Keratinocyte (primary cell): ENCODE data around the gene BCL2. TPM values are rescaled to one million over a fixed set of nuclear protein-coding genes. Genes with fewer than 3 reads are reported as not detected.

Source experiments
- DNase-seq: peaks from one replicate; pipeline ENCODE4 v3.0.0-alpha.2; 2011; ENCODE audit warnings: low read depth, missing footprints, low spot score
- FAIRE-seq: peaks from 2 replicates; lab custom pipeline; 2011; peaks lifted over from hg19 to GRCh38; lab: Jason Lieb, UNC
- H2AFZ ChIP-seq: 2 replicates; pipeline ENCODE4 v1.6.0; 2012; ENCODE audit warnings: low read length, control low read depth, inconsistent platforms; ENCODE audit not compliant: control insufficient read depth
- H3K27ac ChIP-seq: 2 replicates; pipeline ENCODE4 v1.5.1; 2011; ENCODE audit warnings: low read length; ENCODE audit not compliant: control insufficient read depth, insufficient read depth
- H3K27me3 ChIP-seq: 3 replicates; pipeline ENCODE4 v1.6.0; 2011; ENCODE audit warnings: low read length; ENCODE audit not compliant: control insufficient read depth, insufficient read depth; ENCODE audit errors: extremely low read depth
- H3K36me3 ChIP-seq, 2 experiments: 2 replicates in 1 of 2; 3 replicates in 1 of 2; pipeline ENCODE4 v1.5.1; 2011; ENCODE audit warnings: low read length in 2 of 2, mild to moderate bottlenecking in 1 of 2; ENCODE audit not compliant: control insufficient read depth in 2 of 2, insufficient read depth in 2 of 2; ENCODE audit errors: extremely low read depth in 1 of 2
- H3K4me1 ChIP-seq: 3 replicates; pipeline ENCODE4 v1.5.1; 2011; ENCODE audit warnings: low read length; ENCODE audit not compliant: control insufficient read depth, insufficient read depth; ENCODE audit errors: extremely low read depth
- H3K4me2 ChIP-seq: 3 replicates; pipeline ENCODE4 v1.6.0; 2011; ENCODE audit warnings: low read depth, low read length; ENCODE audit not compliant: control insufficient read depth, insufficient read depth; ENCODE audit errors: extremely low read depth
- H3K4me3 ChIP-seq, 3 experiments: fragments of 200-600 bp in 1 of 3; sonication (generic) in 1 of 3; 2 replicates in 2 of 3; 3 replicates in 1 of 3; pipeline ENCODE4 v1.5.1; 2011 to 2016; ENCODE audit warnings: low read length in 3 of 3, mild to moderate bottlenecking in 3 of 3, control low read depth in 2 of 3, inconsistent platforms in 1 of 3, low read depth in 1 of 3, mixed read lengths in 1 of 3, mixed run types in 1 of 3, moderate library complexity in 1 of 3; ENCODE audit not compliant: control insufficient read depth in 2 of 3, insufficient read depth in 2 of 3; ENCODE audit errors: extremely low read depth in 1 of 3
- H3K79me2 ChIP-seq: 2 replicates; pipeline ENCODE4 v1.6.0; 2012; ENCODE audit warnings: low read length; ENCODE audit not compliant: control insufficient read depth, insufficient read depth
- H3K9ac ChIP-seq: 3 replicates; pipeline ENCODE4 v1.6.0; 2011; ENCODE audit warnings: low read length; ENCODE audit not compliant: control insufficient read depth, insufficient read depth; ENCODE audit errors: extremely low read depth
- H3K9me1 ChIP-seq: 3 replicates; pipeline ENCODE4 v1.6.0; 2011; ENCODE audit warnings: low read length; ENCODE audit not compliant: control insufficient read depth, insufficient read depth; ENCODE audit errors: extremely low read depth
- H3K9me3 ChIP-seq: 2 replicates; pipeline ENCODE4 v1.5.1; 2012; ENCODE audit warnings: low read depth, low read length; ENCODE audit not compliant: control insufficient read depth
- H4K20me1 ChIP-seq: 3 replicates; pipeline ENCODE4 v1.6.0; 2011; ENCODE audit warnings: low read length; ENCODE audit not compliant: control insufficient read depth, insufficient read depth; ENCODE audit errors: extremely low read depth
- CTCF ChIP-seq, 3 experiments: IDR thresholded peaks in 1 of 3; conservative IDR thresholded peaks in 1 of 3; optimal IDR thresholded peaks in 1 of 3; 2 replicates in 2 of 3; 3 replicates in 1 of 3; pipeline versions ENCODE3 to v1.5.1; 2011; ENCODE audit warnings: low read length in 3 of 3, mild to moderate bottlenecking in 3 of 3, moderate library complexity in 2 of 3, control low read depth in 1 of 3, inconsistent platforms in 1 of 3; ENCODE audit not compliant: insufficient read depth in 2 of 3; ENCODE audit errors: extremely low read depth in 1 of 3
- EZH2 ChIP-seq: IDR thresholded peaks from one replicate; pipeline ENCODE4 v1.6.1; 2012; ENCODE audit warnings: inconsistent platforms, mild to moderate bottlenecking, low read length, moderate library complexity
- dilution Hi-C: fragments of 300-500 bp; cut with MboI; formaldehyde crosslinking; loops from one replicate; pipeline ENCODE4 v1.7.0; 2020; ENCODE audit warnings: low sequenced_read_pairs; ENCODE audit not compliant: extremely low pct_ligation_motif_present
- polyA plus RNA-seq, 5 experiments: library from polyadenylated mRNA; depleted of rRNA in 3 of 5; stranded (reverse) in 3 of 5; stranded (forward) in 1 of 5; unstranded in 1 of 5; fragments of >200 nt; gene quantifications; 1 replicate in 1 of 5; 2 replicates in 3 of 5; 3 replicates in 1 of 5; pipeline versions ENCODE4 v1.2.1 to v1.2.3, GENCODE V29; 2011 to 2012; ENCODE audit warnings: missing spikeins in 2 of 5, low read depth in 1 of 5, low replicate concordance in 1 of 5

Gene BCL2
- polyA plus RNA-seq, 1 donor (not counting 4 experiments of a cell fraction or from before 2014, with no cell fraction given) = 0.30 TPM

- FAIRE-seq = no peak
- no peaks in the 10 kb centered on the region for H3K9me1 ChIP-seq
- H2AFZ ChIP-seq = no peak overlapping the region
- H3K27ac ChIP-seq = no peak overlapping the region
- no peaks in the 10 kb centered on the region for H3K79me2 ChIP-seq
- H3K36me3 ChIP-seq = no peaks in the 10 kb centered on the region
- no peak for TF ChIP-seq CTCF (optimal IDR thresholded peaks at IDR 0.05 in 1 of 3, IDR thresholded peaks at IDR 0.05 in 1 of 3, conservative IDR thresholded peaks at IDR 0.05 in 1 of 3; ENCODE audit: extremely low read depth in 1 of 3, insufficient read depth in 2 of 3, low read length in 3 of 3)
- TF ChIP-seq EZH2 = no peak
- DNase-seq = no peak
- no peaks in the 10 kb centered on the region for H3K9me3 ChIP-seq
- no peak overlapping the region for H3K4me2 ChIP-seq
- peaks cover 6% of the 10 kb centered on the region for H3K4me1 ChIP-seq
- dilution Hi-C loops = no loop called here
- H4K20me1 ChIP-seq = no peaks in the 10 kb centered on the region
- H3K27me3 ChIP-seq = no peaks in the 10 kb centered on the region
- H3K4me3 ChIP-seq = no peak overlapping the region
- H3K9ac ChIP-seq = no peak overlapping the region
Measured at GRCh38 chr18:63206433-63207142, 113.0 kb downstream of the BCL2 start.

DNA sequence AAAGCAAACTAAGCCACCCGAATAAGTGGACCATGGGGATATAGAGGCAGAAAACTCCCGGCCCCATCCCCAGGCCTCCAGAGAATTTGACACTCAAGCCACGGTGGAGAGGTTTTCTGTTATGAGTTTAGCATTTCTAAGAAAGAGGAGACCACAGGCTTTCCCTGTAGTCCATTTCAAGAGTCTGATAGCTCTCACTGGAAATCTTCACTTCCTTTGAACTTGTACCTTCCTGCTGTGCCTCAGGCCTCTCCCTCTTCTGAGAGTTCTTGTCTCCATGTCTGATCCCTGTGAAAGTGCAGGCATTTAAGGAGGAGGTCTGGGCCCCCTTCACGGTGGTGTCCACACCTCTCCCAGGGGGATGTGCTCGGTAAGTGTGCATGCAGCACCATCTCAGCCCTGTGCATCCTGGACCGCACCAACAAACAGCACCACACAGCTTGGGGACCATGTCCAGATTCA is 113.7 kb downstream of the BCL2 start:
- no peaks in the 10 kb centered on the region for H4K20me1 ChIP-seq

More for the DNA sequence above, 113.7 kb downstream of the BCL2 start:
- Histone ChIP-seq H2AFZ (no peak overlapping the region), H3K4me2 (no peak overlapping the region), H3K36me3 (no peaks in the 10 kb centered on the region), H3K9ac (no peak overlapping the region), H3K4me3 (no peak overlapping the region), H3K4me1 (peaks cover 6% of the 10 kb centered on the region), H3K9me3 (no peaks in the 10 kb centered on the region), H3K9me1 (no peaks in the 10 kb centered on the region), H3K79me2 (no peaks in the 10 kb centered on the region), H3K27ac (no peak overlapping the region), H3K27me3 (no peaks in the 10 kb centered on the region)
- DNase-seq (no peak), FAIRE-seq (no peak)
- TF ChIP-seq EZH2 (no peak), CTCF (optimal IDR thresholded peaks at IDR 0.05 in 1 of 3, IDR thresholded peaks at IDR 0.05 in 1 of 3, conservative IDR thresholded peaks at IDR 0.05 in 1 of 3; ENCODE audit: extremely low read depth in 1 of 3, insufficient read depth in 2 of 3, low read length in 3 of 3) (no peak)
- dilution Hi-C loops = no loop called here
